Stimulated activated CD4-positive, alpha-beta T cell treated with anti-CD3 and anti-CD28 coated beads, Interleukin-1b, Interleukin-23, amount 100 ng/mL, for 1 hour (primary cell): ENCODE measurements around the gene PKP4.
"Not testable (repeated sequence)": the region's sequence is repeated elsewhere in the genome, so short reads cannot be mapped to it uniquely, and the experiment has no call there.

Source experiments
- DNase-seq, 2 donors: peaks; one replicate each; pipeline ENCODE4 v3.0.0-alpha.2; 2020; ENCODE audit warnings: low read depth in 2 of 2

PKP4 gene

GRCh38 chr2:158464426-158465281 is 7.9 kb downstream of the PKP4 start:
- DNase-seq: no peak

- DNase-seq: no peak
These were observed 10.5 kb downstream of the PKP4 start for GRCh38 chr2:158467248-158467647.

DNA sequence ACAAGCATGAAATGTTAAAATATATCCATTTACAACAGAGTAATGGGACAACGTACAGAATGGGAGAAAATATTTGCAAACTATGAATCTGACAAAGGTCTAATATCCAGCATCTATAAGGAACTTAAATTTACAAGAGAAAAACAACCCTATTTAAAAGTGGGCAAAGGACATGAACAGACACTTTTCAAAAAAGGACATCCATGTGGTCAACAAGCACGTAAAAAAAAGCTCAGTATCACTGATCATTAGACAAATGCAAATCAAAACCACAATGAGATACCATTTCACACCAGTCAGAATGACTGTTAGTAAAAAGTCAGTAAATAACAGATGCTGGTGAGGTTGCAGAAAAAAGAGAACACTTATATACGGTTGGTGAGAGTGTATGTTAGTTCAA is 16.1 kb downstream of the PKP4 start:
- not testable (repeated sequence) for DNase-seq

DNA sequence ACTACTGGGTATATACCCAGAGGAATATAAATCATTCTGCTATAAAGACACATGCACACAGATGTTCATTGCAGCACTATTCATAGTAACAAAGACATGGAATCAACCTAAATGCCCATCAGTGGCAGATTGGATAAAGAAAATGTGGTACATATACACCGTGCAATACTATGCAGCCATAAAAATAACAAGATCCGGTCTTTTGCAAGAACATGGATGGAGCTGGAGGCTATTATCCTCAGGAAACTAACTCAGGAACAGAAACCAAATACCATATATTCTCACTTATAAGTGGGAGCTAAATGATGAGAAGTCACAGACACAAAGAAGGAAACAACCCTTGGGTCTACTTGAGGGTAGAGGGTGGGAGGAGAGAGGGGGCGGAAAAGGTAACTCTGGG is 16.5 kb downstream of the PKP4 start:
- DNase-seq: not testable (repeated sequence)

DNA sequence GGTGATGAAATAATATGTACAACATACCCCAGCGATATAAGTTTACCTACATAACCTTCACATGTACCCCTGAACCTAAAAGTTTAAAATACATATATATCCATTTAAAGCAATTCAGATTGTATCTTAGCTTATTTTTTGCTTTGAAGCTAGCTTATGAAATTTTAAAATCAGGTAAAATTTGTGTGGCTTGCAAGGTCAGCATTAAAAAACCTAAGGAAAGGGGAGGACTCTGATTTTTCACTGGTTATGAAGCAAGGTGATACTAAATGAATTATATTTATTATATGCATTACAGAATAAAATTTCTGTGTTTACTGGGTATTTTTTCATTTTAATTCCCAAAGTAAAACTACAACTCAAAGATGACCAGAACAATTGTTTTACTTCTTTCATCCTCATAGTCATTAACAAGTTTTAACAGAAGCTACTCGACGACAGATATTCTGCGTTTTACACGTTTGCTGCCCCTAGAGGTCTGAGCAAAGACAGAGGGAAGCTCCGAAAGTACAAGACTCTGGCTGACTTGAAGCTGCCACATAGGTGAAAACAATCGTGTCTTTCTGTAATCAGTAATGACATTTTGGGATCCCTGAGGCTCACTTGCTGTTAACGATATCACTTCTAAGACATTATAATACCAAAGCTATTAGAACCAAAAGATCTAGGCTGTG is 17.1 kb downstream of the PKP4 start:
- DNase-seq: no peak

DNA sequence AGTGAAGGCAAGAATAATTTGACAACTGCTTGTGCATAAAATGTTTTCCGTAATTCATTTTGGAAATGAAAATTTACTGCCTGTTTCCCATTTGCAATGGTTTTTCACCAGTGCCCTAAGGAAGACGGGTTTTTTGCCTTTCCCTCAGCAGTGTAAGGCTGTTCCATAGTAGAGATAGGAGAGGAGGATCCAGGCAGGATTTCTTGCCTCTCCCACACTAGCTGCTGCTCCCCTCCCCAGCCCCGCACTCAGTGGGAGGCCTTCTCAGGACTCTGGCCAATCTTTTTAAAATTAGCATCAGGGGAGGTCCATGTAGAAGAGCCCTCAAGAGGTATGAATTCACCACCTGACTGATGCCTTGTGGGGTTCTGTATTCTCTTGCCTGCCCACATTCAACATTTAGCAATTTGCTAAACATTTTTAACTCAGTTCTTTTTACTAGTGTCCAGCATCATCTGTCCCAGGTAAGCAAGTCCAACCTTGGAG is 17.8 kb downstream of the PKP4 start:
- DNase-seq: not testable (repeated sequence)

DNA sequence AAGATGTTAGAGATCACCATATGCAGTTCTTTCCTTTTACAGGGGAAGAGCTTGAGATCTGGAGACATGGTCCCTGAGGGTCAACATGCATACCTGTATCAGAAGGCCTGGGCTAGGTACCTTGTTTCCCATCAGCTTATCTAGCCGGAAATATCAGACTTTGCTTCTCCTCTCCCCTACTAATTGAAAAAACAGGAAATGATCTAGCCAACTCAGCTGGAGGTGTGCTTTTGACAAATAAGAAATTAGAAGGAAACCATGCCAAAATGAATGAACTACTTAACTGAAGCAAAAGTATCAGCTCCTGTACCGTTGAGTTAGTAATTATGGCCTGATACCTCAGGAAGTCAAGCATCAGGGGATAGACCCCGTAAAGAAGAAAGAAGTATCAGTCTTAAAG is 20.4 kb downstream of the PKP4 start:
- no peak for DNase-seq

DNA sequence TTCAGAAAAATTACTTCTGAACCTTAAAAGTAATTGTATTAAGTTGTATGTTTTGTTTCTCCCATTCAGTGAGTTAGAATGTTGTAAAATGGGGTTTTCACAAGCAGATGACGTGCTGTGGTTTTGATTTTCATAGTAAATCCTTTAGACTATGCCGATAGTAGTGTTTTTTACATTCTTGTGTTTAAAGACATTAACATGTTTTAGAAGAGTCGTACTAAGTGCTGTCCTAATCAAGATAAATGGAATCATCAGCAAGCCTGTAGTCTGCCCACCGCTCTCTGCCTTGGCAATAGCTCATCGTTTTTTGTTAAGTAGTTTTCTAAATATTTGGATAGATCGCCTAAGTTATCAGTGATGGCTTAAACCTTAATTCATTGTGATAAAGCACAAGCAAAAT is 21.5 kb downstream of the PKP4 start:
- DNase-seq: no peak

DNA sequence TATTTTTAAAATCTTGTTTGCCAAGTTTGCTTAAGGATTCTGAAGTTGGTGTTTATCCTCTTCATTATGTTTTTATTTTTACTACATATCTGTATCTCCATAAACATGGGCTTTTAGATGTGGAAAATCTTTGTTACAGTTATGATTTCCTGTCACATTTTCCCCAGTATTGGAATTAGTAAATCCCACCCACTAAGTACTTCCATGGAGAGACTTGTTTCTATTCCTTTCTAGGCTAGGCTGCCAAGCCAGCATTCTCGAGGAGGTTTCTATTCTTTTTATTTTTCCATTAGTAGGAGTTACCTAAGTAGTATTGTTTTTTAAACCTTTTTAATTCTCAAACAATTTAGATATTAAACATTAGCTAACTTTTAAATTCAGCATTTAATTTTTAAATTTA is 22.1 kb downstream of the PKP4 start:
- DNase-seq: no peak

DNA sequence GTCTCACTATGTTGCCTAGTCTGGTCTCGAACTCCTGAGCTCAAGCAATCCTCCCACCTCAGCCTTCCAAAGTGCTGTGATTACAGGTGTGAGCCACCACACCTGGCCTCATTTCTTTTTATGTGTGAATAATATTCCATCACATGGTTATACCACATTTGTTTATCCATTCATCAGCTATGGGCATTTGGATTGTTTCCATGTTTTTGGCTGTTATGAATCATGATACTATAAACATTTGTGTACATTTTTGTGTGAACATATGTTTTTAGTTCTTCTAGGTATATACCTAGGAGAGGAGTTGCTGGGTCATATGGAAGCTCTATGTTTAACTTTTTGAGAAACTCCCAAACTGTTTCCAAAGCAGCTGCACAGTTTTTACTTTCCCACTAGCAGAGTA is 24.4 kb downstream of the PKP4 start:
- DNase-seq: no peak

- DNase-seq: no peak
These were observed 25.8 kb downstream of the PKP4 start for GRCh38 chr2:158482594-158482993.

DNA sequence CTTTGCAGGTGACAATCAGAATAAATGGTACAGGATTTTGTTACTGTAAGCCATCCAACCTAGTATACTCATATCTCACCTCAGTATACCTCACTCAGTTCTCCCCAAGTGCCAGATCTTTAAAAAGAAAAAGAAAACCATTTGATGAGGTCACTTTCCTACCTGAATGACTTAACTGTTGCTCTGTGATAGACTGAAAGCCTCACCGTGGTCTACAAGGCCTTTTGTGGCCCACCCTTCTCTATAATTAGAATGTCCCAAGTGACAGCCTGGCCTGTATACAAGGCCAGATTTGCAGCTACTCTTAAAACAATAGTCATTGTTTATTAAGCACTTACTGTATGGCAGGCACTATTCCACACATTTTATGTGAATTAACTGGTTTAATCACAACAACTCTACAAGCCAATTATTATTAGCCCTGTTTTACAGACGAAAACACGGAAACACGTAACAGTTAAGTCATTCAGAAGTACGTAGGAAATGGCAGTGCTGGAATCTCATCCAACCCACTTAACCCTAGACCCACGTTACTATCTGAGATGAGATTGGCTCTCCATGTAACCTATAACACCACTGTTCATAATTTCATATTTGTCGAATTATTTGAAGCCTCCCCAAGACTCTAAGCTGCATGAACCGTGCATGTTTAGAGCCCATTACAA is 28.3 kb downstream of the PKP4 start:
- no peak for DNase-seq

- DNase-seq: no peak
These were observed 29.6 kb downstream of the PKP4 start for GRCh38 chr2:158486150-158486969.

DNA sequence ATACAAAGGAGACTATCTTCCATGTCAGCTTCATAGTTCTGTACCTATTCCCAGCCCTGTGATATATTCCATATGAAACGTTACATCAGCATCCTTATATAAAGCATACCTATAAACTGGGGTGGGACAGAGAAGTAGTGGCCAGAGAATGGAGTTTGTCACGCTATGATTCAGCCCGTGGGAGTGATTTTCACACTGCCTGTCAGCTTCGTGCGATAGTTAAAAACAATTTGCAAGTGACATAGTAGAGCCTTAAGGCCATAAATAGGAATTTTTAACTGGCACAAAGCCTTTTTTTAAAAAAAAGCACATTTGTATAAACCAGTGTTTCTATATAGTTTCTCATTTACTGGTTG is 30.2 kb downstream of the PKP4 start:
- DNase-seq: no peak

DNA sequence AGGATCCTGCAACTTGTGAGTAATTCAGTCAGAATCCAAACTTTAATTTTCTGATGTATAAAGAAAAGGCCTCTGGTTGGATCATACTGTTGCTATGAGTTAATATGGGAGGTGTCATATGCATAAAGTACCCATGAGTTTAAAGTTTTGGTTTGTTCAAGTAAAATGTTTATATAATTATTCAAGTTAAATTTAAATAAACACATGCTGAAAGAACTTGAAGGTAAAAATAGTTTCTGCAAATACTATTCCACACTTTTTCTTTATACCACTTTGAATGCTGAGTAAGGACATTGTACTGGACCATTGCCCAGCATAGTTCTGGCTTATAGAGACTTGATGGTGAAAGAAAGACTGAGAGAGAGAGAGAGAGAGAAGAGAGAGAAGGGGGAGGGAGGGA is 30.7 kb downstream of the PKP4 start:
- DNase-seq: no peak

DNA sequence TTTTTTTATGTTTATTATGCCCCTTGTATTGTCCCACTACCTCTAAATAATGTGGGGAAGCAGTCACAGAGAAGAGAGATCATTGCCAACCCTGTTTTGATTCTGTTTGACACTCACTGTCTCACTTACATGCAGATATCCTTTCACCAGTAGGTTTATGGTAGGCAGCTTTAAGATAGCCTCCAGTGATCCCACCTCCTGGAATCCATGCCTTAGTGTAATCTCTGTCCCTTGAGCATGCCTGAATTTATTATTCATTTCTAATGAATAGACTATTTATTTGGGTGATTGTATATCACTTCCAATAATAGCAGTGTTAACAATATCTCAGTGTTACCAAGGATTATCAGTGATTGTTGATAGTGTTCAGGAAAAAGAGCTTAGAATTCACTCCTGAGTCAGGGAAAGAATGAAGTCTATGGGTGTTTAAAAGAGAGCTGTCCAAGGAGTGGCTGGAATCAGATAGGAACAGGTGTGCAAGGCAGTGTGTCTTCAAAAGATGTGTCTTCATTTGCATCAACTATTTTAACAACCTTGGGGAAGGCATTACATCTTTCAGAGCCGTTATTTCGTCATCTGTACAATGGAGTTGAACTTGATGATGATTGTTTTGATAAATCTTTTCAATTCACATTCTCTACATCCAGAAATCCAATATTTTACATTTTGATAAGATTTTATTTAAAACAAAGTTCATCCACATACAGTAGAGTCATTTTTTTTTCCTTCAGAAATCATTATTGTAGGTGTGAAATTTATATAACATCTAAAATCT is 31.9 kb downstream of the PKP4 start:
- no peak for DNase-seq

DNA sequence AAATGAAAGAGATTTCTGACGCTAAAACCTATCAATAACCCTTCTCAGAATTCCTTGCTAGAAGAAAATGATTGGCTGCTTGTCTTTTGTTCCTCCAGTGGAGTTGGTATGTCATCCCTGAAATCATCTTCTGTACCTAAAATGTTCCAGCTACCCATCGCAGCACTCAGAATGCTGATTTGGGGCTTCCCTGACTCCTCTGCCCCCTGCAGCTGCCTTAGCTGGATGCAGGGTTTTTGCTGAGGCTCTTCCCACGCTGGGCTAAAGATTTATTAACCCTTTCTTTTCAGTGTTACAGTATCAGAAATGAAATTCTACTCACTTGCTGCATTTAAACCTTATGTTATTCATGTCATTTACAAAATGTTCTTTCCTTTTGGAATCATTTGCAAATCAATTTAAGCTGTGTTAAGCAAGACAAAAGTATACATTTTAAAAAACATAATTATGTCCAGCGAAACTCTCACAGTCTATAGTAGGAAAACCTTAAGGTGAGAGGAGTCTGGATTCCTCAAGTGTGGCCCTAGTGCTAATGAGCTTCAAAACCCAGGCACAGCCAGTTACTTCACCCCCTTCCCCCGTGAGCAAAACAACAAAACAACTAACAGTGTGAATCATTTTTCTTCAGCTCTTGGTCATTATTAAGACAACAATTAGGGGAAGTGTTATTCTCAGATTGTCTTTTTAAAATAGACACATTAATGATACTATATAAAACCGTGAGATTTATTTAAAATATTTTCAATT is 32.8 kb downstream of the PKP4 start:
- no peak for DNase-seq

GRCh38 chr2:158491072-158491471 is 34.3 kb downstream of the PKP4 start:
- no peak for DNase-seq

GRCh38 chr2:158493458-158493857 is 36.7 kb downstream of the PKP4 start:
- no peak for DNase-seq

GRCh38 chr2:158495175-158495574 is 38.4 kb downstream of the PKP4 start:
- DNase-seq: no peak
